GM18868 (cell line): ENCODE results near the gene ITGB1BP2.
"Not testable (repeated sequence)": the region's sequence is repeated elsewhere in the genome, so short reads cannot be mapped to it uniquely, and the experiment has no call there.

Experiments used
- ATAC-seq: cut with Tn5 transposase; IDR thresholded peaks from one replicate; pipeline ENCODE4 v1.9.1; 2021; ENCODE audit warnings: mild to moderate bottlenecking, moderate library complexity; ENCODE audit not compliant: unreplicated experiment

Gene ITGB1BP2

DNA sequence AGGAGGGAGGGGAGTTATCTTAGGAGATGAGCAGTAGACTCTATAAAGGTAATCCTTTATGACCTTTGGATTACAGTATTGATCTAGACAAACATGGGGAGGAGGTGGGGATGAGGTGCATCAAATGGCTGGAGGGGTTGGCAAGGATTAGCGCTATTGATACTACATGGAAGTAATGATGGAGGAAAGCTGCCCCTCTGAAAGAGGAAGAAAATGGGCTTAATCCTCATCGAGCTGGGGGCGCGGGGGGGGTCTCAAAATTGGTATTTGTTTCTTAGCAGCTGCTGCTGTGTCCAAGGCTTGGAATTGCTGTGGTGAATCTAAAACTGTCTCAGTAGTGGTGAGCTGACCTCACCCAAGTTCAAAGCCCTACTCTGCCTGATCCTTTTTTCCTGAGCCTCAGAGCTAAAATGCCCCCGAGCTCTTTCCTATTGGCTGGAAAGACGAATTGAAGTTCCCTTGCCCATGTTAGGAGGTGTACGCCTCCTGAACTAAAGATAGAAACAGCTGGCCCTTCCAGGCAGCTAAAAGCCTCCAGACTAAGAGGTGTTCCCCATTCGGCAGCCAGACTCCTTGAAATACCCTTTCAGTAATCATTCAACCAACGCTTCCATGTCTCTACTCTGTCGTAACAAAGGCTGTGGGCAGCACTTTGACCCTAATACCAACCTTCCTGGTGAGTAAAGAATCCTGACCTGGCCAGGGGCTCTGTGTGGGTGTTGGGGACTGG lies at the start of gene ITGB1BP2:
ITGB1BP2 (plus strand) TSS at position 556 of the 730 bp plus-strand sequence; CDS start at position 613, 57 bp downstream.
- ATAC-seq, result no peak

DNA sequence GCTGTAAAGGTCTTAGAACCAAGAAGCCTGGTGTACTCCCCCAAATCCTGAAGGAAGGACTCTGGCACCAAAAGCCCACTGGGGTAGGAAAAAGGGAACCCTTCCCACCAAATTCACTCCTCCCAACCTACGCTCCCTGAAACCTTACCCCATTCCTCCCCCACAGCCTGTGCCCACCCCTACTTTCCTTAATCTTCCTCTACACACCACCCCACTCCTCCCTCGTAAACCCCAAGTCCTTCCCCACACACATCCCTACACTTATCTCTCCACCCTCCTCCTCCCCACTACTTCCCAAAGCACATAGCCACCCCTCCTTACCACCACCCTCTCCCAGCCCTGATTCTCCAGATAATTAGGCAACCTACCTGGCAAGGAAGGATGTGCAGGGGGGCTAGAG lies 49.3 kb upstream of the ITGB1BP2 start:
- ATAC-seq, result no peak

DNA sequence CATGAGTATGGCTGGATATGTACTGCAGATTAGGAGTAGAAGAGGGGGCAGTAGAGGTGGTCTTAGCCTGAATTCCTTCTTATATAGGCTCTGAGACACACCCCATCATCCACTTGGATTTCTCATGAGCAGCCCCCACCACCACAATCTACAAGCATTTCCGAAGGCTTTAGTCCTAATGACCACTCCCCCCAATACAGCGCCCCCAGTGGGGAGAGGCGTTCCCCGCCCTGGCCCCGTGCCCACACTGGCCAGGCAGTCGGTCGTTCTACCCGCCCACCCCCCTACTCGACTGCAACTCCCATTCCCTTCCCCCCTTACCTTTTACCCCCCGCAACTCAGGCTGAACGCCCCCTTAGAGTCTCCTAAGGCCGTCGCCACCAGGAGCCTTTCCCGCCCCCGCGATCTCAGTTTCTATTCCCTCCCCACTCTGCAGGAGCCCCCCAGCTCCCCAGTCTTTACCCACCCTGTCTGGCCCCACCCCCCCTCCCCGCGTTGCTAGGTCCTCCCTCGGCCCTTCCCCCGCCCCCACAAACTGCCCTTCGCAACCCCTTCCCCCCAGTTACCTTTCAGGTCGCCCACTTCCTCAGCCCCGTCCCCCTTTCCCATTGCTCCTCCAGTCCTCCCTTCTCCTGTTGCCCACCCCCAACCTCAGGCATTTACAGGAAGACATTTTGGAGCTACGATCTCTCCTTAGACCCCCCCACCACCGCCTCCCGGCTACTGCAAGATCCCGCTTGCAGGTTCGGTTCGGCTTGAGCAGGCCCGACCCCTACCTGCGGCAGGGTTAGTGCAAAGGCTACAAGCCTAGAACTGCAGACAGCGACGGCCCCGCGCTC lies 48.1 kb upstream of the ITGB1BP2 start:
- no peak for ATAC-seq

DNA sequence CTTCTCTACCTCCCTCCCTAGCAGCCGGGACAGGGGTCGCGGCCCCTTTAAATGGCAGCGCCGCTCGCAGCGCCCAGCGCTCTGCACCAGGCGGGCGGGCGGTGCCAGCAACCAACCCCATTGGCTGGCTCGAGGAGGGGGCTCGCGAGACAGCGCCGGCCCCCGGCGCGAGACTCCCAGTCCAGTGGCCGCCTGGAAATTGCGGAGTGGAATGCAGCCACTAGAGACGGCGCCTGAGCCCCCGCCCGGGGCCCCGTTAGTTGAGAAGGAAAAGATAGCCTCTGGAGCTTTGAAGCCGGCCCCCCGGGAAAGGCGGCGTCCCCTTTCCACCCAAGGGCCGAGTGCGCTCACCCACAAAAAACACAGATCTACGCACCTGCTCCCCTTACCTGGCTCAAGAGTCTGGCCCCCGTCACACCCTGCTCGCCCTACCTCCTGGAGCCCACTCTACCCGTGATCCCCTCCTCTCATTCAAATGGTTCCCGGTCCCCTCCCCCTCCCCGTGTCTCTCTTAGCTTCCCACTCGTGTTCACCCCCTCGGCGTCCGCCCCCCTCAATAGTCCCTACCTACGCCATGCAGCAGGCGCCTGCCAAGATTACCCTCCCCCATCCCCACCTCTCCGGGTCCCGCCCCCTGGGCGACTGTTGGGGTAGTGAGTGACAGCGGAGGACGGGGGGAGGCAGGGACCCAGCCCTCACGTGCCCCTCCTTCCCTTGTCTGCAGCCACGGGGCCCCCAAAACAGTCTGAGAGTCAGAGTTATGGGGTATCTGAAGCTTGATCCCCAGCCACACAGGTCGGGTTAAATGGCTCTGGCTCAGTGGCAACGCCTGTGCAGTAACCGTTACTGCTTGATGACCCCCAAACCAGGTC lies 47.2 kb upstream of the ITGB1BP2 start, which contains the start of gene ZMYM3:
ZMYM3 (minus strand) TSS at position 49 of the 872 bp plus-strand sequence. CDS start 885 bp downstream, outside the sequence.
- peak; percentile 84 for ATAC-seq

DNA sequence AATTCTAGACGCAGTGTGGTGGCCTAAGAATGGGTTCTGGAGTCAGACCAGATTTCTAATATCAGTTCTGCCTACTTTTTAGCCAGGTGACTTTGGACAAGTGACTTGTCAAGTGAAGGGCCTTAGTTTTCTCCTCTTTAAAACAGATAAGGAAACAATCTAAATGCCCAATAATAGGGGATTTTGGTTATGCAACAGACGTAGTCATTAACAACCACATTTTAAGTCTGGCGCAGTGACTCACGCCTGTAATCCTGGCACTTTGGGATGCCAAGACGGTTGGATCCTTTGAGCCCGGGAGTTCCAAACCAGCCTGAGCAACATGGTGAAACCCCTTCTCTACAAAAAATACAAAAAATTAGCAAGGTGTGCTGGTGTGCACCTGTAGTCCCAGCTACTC lies 45.5 kb upstream of the ITGB1BP2 start:
- no peak for ATAC-seq

DNA sequence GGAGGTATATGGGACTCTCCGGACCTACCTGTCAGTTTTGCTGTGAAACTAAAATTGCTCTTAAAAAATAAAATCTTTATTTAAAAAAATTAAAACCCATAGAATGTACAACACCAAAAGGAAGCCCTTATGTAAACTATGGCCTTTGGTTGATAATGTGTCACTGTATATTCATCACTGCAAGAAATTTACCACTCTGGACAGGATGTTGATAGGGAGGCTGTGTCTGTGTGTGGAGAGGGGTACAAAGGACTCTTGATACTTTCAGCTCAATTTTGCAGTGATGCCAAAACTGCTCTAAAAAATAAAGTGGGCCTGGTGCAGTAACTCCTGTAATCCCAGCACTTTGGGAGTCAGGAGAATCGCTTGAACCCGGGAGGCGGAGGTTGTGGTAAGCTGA lies 44.7 kb upstream of the ITGB1BP2 start:
- ATAC-seq, result no peak

DNA sequence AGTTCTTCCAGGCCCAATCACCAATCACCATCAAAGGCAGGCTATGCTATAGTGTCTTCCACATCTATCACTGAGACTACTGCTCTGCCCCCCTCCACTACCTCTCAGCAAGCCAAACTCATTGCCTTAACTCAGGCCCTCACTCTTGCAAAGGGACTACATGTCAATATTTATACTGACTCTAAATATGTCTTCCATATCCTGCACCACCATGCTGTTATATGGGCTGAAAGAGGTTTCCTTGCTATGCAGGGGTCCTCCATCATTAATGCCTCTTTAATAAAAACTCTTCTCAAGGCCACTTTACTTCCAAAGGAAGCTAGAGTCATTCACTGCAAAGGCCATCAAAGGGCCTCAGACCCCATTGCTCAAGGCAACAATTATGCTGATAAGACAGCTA lies 32.9 kb upstream of the ITGB1BP2 start:
- not testable (repeated sequence) for ATAC-seq

DNA sequence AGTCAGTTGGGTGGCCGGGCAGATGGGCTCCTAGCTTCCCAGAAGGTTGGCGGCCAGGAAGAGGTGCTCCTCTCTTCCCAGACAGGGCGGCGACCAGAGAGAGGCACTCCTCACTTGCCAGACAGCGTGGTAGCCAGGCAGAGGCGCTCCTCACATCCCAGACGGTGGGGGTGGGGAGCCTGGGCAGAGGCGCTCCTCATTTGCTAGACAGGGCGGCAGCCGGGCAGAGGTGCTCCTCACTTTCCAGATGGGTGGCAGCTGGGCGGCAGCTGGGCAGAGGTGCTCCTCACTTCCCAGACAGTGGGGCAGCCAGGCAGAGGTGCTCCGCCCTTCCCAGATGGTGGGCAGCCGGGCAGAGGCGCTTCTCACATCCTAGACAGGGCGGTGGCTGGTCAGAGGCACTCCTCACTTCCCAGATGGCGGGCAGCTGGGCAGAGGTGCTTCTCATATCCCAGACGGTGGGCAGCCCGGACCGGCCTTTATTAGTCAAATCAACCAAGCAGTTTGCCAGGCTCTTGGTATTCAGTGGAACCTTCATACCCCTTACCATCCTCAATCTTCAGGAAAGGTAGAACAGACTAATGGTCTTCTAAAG lies 31.7 kb upstream of the ITGB1BP2 start:
- ATAC-seq, result no peak

DNA sequence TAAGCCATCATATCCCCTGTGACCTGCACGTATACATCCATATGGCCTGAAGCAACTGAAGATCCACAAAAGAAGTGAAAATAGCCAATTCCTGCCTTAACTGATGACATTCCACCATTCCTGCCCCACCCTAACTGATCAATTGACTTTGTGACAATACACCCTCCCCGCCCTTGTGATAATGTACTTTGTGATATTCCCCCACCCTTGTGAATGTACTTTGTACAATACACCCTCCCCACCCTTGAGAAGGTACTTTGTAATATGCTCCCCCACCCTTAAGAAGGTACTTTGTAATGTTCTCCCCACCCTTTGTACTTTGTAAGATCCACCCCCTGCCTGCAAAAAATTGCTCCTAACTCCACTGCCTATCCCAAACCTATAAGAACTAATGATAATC lies 29.2 kb upstream of the ITGB1BP2 start:
- not testable (repeated sequence) for ATAC-seq

DNA sequence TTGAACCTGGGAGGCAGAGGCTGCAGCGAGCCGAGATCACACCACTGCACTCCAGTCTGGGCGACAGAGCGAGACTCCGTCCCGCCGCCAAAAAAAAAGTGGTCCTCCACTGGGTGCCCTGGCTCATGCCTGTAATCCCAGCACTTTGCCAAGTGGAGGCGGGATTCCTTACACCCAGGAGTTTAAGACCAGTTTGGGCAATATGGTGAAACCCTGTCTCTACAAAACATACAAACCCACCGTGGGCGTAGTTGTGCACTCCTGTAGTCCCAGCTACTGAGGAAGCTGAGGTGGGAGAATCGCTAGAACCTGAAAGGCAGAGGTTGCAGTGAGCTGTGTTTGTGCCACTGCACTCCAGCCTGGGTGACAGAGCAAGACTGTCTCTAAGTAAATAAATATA lies 20.2 kb upstream of the ITGB1BP2 start:
- not testable (repeated sequence) for ATAC-seq

DNA sequence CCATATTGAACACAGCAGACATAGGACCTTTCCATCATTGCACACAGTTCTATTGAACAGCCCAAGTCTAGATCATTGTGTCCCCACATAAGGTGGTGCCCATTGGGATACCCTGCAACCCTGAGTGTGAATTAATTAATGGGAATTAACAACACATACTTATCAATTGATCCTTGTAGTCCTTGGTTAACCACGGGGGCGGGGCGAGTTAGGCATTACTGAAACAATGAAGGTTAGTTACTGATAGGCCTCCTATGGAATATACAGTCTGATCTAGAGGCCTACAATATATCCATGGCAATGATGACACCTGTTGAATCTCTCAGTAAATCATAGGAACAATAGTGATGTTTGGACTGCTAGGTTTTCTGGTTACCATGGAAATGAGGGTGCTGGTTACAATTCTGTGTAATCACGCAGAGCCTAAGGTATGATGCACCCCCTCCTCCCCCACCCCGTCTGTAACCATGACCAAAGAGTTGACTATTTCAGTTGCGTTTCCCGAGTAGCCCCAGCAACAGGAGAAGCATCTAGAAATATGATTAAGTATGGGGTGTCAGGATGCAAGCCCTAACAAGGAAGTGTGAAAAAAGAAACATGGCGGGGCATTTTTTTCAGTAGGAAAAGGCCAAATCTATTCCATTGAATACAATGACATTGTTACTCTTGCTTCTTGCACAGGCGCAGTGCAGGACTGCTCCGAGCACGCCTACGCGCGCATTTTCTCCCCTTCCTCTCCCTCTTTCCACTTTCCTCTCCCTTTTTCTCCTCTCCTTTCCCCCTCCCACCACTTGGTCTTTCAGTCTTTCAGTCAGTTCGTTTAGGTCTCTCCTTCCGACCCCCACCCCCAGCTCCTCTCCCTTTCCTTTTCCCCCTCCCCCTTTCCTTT lies 18.8 kb upstream of the ITGB1BP2 start:
- peak; percentile 29 for ATAC-seq

DNA sequence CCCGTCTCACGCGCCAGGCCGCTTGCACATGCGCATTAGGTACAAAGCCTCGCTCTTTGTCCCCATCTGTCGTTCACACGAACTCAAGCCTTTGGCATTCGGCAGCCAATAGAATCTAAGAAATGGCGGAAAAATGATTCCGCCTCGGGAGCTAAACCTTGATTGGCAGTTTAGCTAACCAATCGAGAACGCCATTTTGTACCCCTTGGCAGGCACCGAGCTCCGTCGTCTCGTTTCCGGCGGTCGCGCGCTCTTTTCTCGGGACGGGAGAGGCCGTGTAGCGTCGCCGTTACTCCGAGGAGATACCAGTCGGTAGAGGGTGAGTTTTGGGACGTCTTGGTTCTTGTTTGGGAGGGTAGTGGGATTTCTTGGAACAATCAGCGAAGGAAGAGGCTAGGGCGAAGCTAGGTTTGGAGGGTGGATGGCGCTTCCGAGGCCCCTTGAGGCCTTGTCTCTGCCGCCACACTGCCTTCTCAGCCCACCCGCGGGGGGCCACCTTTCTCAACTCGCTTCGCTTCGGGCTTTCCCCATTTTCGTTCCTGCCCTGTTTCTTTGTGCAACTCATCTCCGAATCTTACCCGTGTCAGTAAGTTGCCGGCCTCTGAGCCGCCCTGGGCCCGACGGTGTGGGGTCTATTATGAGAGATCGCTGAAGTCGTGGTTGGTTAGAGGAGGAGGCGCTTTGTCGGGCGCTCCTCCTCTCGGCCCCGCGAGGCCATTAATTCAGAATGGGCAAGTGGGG lies 18.0 kb upstream of the ITGB1BP2 start, which contains the start of gene NONO:
NONO (plus strand) TSS at position 233 of the 741 bp plus-strand sequence. CDS start 7,003 bp downstream, outside the sequence.
- ATAC-seq, result peak; percentile 89

DNA sequence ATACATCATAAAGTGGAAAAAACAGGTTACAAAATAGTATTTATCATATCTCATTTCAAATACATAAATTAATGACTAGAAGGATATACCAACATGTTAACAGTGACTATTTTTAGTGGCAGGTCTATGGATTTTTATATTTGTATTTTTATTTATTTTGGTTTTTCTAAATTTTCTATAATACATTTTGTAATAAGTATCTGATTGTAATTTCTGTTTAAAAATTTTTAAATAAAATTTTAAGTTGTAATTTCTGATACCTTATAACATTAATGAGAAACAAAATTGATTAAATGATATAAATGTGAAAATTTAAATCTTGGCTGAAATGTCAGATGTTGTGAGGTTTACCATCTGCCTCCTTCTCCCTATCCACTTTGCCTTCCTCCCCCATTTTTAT lies 15.6 kb upstream of the ITGB1BP2 start:
- ATAC-seq, result no peak

DNA sequence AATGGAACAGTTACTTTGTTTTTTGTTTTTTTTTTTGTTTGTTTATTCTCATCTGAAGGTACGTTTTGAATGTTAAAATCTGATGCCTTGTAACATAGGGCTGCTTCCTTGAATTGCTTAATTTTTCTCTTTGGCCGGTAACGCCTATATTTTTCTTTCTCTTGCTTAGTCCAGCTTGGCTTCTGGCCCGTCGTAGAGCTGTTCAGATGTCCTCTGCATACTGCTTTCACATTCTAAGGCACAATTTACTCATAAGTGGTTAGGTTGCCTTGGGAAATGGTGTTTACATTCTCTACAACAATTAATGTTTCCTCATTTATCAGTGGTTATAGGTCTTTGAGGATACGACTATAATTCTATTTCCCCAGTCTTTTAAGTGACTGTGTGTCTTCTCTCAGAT lies 10.2 kb upstream of the ITGB1BP2 start:
- no peak for ATAC-seq

DNA sequence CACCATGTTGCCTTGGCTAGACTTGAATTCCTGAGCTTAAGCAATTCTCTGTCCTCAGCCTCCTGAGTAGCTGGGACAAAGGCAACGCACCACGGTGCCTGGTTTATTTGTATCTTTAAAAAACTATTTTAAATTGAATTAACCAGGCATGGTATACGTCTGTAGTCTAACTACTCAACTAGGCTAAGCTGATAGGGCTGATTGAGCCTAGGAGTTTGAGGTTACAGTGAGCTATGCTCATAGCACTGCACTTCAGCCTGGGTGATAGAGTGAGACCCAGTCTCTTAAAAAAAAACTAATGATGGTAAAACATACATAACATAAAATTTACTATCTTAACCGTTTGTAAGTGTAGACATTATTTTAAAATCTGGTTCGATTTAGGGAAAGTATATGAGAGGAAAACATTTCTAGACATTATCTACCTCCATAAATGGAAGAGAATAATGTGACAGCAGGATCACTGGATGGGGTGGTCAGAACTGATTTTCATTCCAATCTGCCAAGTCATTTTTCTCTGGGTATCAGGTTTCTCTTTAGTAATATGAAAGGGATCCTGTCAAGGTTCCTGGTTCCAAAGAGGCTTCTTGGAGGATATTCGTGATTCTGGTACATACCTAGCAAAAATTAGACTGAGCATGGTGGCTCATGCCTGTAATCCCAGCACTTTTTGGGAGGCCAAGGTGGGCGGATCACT lies 8.7 kb upstream of the ITGB1BP2 start:
- no peak for ATAC-seq

DNA sequence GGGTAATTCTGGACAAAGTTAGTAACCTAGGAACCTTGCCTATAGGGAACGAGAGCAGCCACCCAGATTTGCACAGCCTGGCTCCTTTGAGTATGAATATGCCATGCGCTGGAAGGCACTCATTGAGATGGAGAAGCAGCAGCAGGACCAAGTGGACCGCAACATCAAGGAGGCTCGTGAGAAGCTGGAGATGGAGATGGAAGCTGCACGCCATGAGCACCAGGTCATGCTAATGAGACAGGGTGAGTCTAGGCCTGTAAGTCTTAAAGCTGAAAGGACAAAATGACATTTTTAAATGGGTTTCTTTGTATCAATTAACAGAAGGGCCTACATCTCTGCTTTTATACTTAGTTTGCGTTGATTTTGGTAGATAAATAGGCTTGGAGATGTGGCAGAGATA lies 4.7 kb upstream of the ITGB1BP2 start:
- no peak for ATAC-seq

DNA sequence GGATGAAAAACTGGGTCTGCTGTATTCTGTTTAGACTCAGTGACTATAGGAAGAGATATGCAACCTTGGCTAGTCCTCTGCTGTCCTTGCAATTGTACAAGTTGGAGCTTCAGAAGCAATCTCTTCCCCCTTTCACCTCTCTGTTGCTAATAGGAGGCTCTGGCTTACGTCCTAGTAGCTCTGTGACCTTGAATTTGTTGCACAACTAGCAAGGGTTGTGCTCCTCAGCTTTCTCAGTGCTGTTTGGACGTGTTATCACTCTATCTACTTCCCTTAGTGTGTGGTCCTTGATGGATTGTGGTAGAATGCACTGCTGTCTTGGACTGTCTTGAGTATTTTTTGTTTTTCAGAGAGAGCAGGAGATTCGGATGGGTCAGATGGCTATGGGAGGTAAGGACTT lies 3.4 kb upstream of the ITGB1BP2 start:
- ATAC-seq, result no peak

DNA sequence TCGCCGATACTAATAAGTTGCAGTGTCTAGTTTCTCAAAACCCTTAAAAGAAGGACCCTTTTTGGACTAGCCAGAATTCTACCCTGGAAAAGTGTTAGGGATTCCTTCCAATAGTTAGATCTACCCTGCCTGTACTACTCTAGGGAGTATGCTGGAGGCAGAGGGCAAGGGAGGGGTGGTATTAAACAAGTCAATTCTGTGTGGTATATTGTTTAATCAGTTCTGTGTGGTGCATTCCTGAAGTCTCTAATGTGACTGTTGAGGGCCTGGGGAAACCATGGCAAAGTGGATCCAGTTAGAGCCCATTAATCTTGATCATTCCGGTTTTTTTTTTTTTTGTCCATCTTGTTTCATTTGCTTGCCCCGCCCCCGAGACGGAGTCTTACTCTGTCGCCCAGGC lies 1.5 kb upstream of the ITGB1BP2 start:
- not testable (repeated sequence) for ATAC-seq
